ENCODE results near the gene PSAT1. TPM values are rescaled to one million over a fixed set of nuclear protein-coding genes. Genes with fewer than 3 reads are reported as not detected.

The PSAT1 gene
- total RNA-seq (2022; extraction: Qiagen RNA extraction; ENCODE audit: low read depth), result 162 to 201 TPM (median 183 TPM) in 5 replicates

DNA sequence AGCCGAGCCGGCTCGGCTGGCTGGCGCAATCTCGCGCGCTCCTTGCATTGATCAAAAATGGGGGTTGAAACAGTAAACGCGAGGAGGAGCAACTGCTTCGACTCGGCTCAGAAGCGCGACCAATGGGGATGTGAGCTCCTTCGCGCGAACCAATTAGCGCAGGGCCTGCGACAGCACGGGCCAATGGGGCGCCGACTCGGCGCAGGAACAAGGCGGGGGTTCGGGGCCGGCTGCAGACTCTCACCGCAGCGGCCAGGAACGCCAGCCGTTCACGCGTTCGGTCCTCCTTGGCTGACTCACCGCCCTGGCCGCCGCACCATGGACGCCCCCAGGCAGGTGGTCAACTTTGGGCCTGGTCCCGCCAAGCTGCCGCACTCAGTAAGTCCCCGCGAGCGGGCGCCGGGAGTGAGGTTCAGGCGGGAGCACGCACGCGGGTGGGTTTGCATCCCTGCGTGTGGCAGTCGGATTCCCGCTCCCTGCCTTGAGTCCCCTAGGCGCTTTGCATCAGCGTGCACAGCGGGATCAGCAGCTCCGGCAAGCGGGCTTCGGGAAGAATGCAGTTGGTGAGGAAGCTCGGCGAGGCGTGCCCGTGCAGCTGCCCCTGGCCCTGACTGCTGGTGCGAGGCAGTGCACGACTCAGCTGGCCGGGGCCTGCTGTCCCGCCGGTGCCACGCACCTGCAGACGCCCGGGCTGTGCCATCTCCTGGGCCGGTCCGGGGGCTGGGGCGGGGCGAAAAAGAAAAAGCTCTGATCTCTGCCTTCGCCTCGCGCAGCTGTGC is at the start of gene PSAT1:
PSAT1 (plus strand) TSS at position 233 of the 779 bp plus-strand sequence; CDS start at position 319, 86 bp downstream.

Other genes with a start within 250 kb of the PSAT1 start
- gene CEP78, start 61.0 kb upstream of the PSAT1 start, total RNA-seq (2022; extraction: Qiagen RNA extraction; ENCODE audit: low read depth), result 17.6 to 22.3 TPM (median 18.7 TPM) in 5 replicates